HG02970 (cell line): ENCODE results near the gene ARHGEF19.
"Not testable (repeated sequence)": the region's sequence is repeated elsewhere in the genome, so short reads cannot be mapped to it uniquely, and the experiment has no call there.

Experiments
- ATAC-seq: cut with Tn5 transposase; IDR thresholded peaks from one replicate; pipeline ENCODE4 v1.9.1; 2021; ENCODE audit warnings: mild to moderate bottlenecking, moderate library complexity, moderate number of reproducible peaks; ENCODE audit not compliant: unreplicated experiment, low FRiP score

ARHGEF19 gene

DNA sequence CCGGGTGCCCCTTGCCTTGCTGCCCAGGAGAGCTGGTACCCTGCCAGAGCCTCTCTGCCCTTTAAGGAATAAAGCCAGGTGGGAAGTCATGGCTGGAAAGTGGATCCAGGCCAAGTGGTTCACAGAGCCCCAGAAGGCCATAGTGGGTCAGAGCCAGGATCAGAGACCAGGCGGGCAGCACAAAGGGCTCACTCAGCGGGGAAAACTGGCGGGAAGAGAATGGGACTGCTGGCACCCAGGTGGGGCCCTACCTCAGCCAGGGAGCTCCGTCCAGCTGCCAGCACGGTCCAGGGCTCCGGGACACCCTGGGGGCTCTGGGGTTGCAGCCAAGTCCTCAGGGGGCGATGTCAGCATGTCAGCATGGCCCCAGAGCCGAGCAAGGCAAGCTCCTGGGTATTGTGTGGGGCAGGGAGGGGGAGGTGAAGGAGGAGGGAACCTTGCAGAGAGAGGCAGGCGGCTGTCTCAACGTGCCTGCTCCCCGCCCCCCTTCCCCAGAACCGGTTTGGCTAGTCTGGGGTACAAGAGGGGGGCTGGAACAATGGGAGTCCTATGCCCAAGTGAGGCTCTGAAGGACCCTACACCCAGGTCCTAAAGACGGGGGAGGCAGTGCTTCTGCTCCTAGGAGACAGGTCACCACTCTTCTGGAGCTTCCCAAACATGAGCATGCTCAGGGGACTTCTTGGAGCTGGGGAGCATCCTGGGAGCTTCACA lies at the start of gene ARHGEF19:
Gene ARHGEF19 (minus strand): TSS at position 402 of the 711 bp plus-strand sequence. CDS start 3,598 bp downstream, outside the sequence.
- ATAC-seq: no peak

DNA sequence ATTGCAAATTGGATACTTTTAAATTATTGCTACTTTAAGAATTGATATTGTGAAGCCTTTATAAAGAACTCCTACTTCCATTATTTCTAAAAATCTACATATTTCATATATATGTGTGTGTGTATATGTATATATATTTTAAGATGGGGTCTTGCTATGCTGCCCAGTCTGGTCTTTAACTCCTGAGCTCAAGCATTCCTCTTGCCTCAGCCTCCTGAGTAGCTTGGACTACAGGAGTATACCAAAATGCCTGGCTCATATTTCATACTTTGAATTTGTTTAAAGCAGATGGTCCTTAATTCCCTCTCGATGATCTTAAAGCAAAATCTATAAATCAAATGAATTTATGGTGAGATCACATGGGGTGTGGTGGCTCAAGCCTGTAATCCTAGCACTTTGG lies 49.6 kb upstream of the ARHGEF19 start:
- ATAC-seq: no peak

DNA sequence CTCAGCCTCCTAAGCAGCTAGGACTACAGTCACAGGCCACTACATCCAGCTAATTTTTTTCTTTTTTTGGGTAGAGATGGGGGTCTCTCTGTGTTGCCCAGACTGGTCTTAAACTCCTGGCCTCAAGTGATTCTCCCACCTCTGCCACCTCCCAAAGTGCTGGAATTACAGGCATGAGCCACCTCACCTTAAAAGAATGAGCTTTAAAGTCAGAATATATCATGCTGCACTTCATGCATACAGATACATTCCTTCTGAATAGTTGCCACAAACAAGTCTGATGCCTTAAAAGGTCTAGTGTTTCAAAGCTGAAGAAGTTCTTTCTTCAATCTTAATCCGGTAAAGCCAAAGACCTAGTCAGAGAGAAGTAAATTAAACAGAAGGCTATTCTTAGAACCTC lies 48.4 kb upstream of the ARHGEF19 start:
- ATAC-seq: no peak

DNA sequence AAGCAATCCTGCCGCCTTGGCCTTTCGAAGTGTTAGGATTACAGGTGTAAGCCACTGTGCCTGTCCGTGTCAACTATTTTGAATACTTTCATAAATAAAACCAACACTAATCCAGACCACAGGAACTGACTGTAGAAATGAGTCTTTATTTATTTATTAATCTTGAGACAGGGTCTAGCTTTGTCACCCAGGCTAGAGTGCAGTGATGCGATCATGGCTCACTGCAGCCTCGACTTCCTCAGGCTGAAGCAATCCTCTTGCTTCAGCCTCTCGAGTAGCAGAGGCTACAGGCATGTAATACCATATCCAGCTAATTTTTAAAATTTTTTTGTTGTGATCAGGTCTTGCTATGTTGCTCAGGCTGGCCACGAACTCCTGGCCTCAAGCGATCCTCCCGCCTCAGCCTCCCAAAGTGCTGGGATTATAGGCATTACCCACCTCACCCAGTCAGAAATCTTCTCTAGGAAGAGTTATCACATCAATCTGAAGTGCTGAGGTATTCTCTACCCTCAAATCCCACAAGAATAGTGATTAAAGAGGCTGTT lies 46.2 kb upstream of the ARHGEF19 start:
- no peak for ATAC-seq

DNA sequence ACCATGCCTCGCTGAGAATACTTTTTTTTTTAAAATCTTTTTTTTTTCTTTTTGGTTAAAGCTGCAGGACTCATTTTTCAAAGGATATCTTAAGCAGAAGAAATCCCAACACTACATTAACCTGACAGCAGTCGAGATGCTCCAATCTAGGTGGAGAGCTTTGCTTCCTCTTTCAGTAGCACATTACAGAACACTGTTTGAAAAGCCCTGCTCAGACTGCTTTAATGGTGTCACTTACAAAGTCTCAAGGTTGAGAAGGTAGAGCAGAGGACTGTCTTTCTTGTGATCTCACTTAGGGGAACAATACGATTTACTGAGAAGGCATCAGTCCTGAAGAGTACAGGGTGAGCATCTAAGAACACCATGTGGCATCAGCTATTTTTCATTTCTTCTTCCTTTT lies 45.5 kb upstream of the ARHGEF19 start:
- ATAC-seq: no peak

DNA sequence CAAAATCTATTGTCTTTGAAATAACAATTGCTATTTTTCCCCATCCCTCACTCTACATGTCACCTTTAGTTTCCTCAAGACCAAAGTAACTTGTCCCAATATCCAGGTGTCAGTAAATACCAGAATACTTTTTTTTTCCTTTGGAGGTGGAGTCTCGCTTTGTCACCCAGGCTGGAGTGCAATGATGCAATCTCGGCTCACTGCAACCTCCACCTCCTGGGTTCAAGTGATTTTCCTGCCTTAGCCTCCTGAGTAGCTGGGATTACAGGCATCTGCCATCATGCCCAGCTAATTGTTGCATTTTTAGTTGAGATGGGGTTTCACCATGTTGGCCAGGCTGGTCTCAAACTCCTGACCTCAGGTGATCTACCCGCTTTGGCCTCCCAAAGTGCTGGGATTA lies 45.1 kb upstream of the ARHGEF19 start:
- ATAC-seq: not testable (repeated sequence)

DNA sequence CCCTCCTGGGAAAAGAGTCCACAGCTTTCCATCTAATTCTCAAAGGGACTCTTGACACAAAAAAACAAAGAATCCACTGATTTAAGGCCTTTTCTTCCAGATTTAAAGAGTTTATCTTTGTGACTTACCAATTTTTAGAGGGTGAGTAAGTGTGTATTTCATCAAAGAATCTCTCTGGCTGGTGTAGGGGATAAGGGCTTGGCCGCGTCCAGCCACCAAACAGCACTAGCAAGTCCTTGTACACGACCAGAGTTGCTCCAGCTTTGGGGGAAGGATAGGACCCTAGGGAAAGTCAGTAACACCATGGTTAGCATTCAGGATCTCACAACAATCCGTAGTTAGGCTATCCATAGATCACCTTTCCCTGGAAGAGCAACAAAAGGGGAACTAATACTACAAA lies 44.0 kb upstream of the ARHGEF19 start:
- ATAC-seq: no peak

DNA sequence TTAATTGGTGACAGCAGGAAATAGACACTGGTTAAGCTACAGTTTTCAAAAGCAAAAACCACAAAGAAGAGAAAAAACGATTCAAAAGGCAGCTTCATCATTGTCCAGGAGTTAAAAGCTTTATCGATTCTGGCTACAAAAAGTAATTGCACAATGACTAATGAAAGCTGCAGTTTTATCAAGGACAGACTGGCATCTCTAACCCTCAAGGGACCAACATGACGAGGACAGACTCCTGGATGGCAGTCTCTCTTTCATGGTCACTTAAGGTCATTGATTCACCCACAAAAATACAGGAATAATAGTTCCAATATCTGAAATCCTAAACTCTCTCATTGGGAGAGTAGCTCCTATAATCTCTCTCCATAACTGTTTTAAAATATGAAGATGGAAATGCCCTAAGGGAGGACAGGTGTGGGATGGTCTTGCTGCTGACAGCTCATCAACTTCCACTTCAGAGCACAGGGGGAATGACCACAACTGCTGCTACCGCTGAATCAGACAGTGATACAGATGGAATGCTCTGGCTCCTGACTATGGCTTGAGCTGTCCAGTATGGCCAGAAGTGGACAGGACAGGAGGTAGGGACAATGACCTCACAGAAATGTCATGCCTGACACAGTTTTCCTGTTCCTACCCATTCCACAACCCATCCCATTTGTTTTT lies 41.9 kb upstream of the ARHGEF19 start:
- ATAC-seq: no peak

DNA sequence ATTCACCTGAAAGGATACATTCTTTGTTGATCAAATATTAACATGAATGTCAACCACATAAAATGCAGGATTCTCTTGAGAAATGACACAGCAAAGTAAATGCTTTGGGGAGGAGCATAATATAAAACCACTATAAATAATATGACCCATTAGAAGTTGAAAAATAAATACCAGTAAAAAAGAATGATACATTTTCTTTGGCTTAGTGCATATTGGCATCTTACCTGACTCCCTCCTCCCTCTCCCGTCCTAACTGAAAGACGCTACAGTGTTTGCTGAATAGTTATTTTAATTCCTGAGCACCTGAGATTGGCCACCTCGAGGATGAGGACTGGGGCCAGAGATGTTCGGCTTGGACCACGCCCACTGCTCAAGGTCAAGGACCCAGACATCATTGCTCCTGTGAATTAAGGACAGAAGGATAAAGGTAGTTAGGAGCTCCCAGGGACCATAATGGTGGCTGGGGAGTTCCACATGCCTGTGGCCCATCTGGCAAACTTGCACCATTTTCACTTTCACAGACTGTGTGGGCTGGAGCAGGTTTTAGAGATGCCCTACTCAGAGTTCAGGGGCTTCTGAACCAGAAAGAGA lies 41.0 kb upstream of the ARHGEF19 start:
- no peak for ATAC-seq

DNA sequence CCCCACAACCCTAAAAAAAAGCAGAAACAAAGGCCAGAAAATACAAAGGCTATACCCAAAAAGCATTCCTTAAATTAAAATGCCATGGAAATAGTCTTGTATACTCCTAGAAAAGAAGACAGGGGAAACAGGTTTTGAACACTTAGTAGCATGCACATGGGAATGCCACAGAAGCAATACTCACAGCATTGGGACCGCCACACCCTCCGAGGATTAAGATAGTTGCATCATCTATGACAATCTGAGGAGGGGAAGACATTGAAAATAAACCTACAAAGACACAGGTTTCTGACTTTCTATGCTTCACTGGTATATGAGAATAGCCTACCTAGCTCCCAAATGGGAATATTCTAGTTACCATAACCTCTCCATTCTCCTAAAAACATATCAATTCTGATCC lies 40.5 kb upstream of the ARHGEF19 start:
- ATAC-seq: no peak

DNA sequence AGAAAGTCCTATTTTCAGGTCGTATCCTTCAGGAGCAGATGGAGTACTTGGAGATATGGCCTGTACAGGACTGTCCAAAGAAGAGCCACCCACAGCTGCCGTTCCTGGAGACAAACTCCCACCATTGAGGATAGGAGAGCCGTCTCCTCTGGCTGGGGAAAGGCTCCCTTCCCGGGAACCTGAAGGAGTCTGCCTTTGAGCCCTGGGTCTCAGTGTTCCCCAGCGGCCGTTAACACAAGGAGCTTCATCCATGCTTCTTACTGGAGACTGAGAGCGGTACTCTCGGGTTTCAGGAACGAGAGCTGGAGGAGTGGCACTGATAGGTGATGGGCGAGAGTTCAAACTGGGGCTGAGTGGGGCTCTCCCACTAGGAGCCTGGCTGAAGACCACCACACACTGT lies 38.9 kb upstream of the ARHGEF19 start:
- ATAC-seq: no peak

DNA sequence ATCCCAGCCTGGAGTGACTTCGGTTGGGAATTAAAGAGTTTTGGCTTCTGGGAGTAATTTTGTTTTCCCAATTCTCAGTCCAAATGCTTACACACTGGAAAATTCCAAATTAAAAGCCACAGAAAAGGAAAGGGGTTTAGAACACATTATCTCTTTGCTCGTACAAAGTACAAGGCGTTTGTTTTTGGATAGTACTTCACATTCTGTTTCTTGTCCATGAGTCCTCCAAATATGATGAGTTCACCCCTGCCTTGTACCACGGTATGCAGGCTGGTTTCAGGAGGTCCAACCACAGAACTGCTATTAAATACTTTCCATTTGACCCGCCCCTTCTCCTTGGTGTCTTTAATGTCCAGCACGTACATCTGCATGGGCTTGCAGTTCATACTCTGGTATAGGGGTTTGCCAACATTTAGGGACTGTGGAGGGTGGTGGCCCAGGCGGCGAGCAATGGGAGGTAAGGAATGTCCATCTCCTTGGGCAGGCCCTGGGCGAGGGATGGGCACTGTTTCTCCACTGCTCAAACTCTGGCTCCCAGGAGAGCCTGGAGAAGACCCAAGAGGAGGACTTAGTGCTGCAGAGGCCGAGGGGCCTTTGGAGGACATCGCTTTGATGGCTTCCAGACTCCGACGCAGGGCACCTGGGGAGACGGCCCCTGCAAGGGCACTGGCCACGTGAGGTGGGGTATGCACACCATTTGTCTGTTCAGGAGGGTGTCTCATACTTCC lies 38.2 kb upstream of the ARHGEF19 start:
- ATAC-seq: no peak

DNA sequence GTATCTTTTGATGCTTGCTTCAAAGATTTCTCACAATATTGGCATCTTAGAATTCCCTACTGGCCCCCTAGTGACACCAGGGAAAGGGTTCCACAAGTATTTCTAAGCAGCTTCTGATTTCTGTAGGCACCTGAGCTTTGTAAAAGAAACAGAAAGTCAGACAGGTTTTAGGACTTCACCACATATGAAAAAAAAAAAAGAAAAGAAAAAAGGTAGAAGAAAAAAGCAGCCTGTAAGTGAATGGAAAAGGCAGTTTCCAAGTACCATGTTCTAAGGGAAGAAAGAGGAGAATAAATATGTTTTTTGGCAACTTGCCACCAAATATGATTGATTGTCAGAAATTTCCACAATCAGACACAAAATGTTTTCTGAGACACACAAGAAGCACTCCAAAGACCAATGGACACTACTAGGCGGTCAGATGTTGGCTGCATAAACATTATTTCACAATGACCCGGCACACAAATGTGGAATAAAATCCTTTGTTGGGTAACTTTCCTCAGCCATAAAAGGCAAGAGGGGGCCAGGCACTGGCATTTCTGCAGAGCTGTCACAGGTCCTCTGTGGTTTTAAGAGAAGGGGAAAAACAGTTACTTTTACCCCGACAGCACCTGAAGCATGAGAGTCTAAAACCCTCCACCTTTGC lies 37.3 kb upstream of the ARHGEF19 start:
- ATAC-seq: no peak

DNA sequence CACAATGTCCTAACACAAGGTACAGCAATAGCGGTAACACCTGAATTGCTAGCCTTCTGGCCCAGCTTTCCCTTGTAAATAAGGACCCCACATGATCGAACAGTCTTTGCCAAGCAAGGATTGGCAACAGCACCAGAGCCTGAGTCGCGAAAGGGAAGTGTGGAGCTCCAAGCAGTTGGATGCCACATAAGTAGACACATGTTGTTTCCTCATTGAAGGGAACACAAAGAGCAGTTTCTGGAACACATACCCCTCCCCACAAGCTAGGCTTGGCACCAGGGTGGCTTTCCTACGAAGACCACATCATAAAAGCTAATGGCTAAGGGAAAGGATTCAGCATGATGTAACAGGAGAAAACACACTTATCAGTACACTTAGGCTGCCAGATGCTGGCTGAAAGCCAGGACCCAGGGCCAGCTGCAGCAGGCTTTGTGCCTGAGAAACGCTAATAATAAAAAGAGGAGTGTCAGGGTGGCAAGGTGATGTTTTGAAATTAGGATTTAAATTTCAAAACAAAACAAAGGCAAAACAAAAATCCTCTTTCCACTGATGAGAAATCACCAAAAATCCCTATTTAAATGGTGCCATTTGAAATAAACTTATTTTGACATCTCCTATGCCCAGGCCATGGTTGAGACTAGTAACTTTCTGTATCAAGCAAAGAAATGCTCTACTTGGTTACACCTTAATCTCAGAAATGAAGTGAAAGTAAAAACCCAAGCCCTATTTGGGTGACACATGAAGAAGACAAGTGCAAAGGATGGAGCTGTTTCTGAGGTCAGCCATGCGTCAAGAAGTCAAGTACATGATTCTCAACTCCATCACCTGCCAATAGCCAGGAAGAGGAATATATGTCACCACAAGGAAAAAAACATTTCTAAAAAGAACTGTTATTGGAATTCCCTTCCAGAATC lies 36.4 kb upstream of the ARHGEF19 start:
- no peak for ATAC-seq

DNA sequence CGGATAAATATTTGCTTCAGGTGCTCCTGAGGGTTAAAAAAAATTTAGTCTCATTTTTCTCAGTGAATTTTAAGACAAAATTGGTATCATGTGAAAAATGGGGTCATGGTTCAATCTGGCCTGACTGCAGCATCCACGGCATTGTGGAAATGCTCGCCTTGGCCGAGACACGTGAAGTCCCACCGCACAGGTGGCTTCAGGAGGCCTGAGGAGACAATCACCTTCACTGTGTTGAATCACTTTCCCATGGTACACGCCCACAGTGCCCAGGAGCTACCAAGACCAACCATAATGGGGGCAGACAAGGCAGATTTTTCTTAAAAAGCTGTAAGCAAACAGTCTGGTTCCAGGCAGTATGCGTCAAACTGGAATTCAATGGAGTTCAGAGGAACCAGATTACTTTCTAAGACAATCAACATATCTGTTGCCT lies 35.6 kb upstream of the ARHGEF19 start:
- ATAC-seq: no peak

DNA sequence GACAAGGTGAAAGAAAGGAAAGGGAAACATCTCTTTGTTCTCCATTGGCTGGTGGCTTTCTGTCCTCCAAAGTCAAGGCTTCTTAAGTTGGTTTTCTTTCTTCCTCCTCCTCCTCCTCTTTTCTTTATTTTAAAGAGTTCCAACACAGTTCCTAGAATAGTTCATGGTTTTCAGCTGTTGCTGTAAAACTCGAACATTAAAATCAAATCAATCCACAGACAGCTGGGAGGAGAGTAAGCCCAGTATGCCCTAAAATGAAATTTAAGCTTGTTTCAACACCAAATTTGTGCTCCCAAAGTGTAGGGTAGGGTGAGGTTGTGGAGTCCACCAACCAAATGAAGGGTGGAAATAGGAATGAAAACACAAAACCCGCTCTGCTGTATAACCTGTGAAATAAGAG lies 35.0 kb upstream of the ARHGEF19 start:
- ATAC-seq: no peak

DNA sequence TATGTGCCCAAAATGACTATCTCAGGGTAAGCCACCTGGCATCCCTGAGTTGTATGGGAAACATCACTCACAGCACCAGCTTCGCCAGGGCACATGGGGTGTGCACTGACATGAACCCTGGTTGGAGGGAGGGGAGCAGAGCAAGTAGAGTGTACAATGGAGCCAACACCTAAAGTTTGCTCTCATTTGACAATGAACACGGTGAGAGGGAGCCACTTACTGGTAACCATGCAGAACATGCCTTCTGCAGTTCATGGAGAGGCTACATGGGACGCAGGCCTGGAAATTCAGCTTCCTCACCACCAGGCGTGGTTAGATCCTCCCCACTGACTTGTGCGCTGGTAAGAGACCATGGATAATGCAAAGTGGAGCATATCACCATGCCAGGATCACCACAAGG lies 34.5 kb upstream of the ARHGEF19 start:
- no peak for ATAC-seq

DNA sequence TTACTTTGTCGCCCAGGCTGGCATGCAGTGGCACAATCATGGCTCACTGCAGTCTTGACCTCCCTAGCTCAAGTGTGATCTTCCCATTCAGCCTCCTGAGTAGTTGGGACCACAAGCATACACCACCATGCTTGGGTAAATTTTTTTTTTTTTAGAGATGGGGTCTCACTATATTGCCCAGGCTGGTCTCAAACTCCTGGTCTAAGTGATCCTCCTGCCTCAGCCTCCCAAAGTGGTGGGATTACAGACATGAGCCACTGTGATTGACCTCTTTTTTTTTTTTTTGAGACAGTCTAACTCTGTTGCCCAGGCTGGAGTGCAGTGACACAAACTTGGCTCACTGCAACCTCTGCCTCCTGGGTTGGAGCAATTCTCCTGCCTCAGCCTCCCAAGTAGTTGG lies 33.8 kb upstream of the ARHGEF19 start:
- not testable (repeated sequence) for ATAC-seq

DNA sequence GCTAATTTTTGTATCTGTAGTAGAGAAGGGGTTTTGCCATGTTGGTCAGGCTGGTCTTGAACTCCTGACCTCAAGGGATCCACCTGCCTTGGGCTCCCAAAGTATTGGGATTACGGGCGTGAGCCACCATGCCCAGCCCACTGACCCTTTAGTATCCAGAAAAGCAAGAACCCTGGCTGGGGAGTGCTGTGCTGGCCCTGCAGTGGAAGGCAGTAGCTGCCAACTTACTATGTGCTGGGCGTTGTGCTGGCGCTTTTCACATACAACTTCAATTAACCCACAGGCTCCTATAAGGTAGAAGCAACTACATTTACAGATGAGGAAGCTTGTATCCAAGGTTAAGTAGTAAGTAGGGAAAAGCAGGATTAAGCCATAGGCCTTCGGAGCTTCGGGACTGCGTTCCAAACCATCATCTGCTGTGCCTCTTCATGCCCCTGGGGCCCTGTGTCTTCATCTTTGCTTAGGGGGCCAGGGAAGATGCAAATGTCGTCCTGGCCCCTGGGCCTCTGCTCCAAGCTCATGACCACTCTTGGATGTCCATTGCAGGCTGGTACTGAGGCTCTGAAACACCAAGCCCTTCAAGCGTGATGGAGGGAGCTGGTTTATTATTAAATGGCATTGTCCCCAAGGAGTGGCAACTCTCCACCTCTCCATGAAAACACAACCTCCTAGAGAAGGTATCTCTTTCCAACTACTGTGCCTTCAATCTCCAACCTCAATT lies 33.2 kb upstream of the ARHGEF19 start:
- no peak for ATAC-seq
